ENCODE results near the gene BRD9.
"Not testable (repeated sequence)": the region's sequence is repeated elsewhere in the genome, so short reads cannot be mapped to it uniquely, and the experiment has no call there.

BRD9 gene

GRCh38 chr5:892394-893136, at the start of gene BRD9, which contains the start of gene TRIP13:
Gene BRD9 (minus strand): TSS chr5:892801. CDS start chr5:892657, 144 bp downstream.
Gene TRIP13 (plus strand): TSS chr5:892884. CDS start chr5:892999, 115 bp downstream.
- DNase-seq: no peak

GRCh38 chr5:940741-941140, 48.1 kb upstream of the BRD9 start:
- DNase-seq: not testable (repeated sequence)

DNA sequence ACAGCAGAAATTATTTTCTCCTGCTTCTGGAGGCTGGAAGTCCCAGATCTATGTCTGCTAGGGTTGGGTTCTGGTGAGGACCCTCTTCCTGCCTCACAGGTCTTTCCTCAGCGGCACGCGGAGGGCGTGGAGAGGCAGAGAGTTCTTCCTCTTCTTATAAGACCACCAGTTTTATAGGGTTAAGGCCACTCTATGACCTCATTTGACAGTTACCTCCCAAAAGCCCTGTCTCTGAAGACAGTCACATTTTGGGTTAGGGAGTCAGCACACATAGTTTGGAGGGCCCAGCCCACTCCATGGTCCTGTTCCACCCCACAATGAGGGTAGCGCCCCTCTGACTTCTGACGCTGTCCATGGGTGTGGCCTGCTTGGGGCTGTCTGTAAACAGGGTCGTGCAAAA, 46.8 kb upstream of the BRD9 start:
- DNase-seq: no peak

DNA sequence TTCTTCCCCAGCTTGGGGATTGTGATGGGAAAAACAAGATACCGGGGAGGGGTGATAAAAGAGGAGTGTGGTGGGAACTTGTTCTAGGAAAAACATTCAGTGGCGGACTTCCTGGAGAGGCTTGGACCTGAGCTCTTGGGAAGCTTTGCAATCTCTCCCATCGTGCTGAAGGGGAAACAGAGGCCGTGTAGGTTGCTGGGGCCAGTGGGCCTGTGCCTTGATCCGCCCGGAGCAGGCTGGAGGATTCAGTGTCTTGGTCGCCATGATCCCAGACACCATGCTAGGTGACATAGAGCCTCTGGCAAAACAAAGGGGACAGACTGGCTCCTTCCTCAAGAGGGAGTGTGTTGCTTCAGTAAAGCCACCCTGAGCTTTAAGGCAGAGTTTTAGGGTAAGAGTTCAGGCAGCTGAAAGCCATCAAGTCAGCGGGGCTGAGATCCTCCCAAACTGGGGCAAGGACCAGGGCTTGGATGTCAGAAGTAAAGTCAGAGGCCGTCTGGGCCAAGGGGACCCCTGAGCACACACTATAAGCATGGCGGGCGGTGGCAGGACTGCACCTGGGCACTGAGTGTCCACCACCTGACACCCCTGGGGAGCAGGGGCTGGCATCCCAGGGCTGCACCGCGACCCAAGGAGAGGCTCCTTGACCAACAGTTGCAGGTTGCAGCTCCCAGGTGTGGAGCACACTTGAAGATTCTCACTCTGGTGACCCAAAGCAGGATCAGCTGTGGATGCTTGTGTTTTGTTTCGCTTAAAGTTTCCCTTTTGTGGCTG, 44.7 kb upstream of the BRD9 start:
- DNase-seq: no peak

DNA sequence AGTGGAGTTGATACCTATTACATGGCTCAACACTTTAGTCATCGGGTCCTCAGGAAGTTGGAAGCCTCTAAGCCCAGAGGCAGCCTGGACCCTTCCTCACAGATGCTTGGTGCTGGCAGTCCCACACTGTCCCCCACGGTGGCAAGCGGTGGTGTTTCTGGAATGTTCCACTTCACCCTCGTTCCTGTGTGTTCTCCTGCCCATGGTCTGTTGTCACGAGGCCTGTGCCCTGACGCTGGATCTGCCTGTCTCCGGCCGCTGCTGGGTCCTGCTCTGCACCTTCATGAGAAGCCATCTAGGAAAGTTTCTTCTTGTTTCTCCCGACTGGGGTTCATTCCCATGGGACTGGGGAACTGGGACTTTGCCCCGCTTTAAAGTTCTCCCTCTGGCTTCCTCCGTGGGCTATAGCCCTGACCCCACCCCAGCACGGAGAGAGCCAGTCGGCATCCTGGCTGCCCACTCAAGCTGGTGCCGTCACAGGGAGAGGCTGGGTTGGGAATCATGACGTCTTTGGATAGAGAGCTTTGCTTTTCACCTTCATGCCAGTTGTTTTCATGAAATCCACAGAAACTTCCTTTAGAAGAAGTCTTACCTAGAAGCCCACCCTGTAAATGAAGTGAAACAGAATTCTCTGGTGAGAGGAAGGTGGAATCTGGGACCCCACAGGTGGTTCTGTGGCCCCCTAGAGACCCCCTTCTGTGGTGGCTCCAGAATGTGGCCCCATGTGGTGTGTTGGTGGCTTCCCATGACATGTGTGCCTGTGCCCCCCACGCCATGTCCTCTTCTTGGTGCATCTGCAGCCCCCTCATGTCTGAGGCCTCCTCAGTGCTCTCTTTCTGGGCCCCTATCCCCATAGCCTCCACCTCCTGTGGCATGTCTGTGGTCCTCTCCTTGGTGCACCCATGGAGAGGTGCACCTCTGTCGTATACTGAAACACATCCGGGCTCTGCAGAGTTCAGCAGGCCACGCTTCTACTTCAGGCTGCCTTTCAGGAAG, 43.8 kb upstream of the BRD9 start:
- DNase-seq: no peak

GRCh38 chr5:935510-936084, 43.0 kb upstream of the BRD9 start:
- DNase-seq: no peak

- not testable (repeated sequence) for DNase-seq
Measured at GRCh38 chr5:934381-934967, 41.9 kb upstream of the BRD9 start.

- DNase-seq: not testable (repeated sequence)
Measured at GRCh38 chr5:933951-934350, 41.4 kb upstream of the BRD9 start.

DNA sequence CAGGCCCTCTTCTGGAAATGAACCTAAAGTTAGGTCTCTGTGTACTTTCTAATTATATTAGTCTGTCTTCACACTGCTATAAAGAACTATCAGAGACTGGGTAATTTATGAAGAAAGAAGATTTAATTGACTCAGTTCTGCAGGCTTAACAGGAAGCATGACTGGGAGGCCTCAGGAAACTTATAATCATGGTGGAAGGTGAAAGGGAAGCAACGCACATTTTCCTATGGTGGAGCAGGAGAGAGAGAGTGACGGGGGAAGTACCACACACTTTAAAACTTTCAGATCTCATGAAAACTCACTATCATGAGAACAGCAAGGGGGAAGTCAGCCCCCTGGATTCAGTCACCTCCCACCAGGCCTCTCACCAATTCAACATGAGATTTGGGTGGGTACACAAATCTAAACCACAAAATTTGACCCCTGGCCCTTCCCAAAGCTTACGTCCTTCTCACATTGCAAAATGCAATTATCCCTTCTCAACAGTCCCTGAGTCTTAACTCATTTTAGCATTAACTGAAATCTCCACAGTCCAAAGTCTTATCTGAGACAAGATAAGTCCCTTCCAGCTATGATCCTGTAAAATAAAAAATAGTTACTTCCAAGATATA, 40.8 kb upstream of the BRD9 start:
- no peak for DNase-seq

- no peak for DNase-seq
Measured at GRCh38 chr5:932628-933250, 40.1 kb upstream of the BRD9 start.

GRCh38 chr5:932151-932627, 39.6 kb upstream of the BRD9 start:
- no peak for DNase-seq

DNA sequence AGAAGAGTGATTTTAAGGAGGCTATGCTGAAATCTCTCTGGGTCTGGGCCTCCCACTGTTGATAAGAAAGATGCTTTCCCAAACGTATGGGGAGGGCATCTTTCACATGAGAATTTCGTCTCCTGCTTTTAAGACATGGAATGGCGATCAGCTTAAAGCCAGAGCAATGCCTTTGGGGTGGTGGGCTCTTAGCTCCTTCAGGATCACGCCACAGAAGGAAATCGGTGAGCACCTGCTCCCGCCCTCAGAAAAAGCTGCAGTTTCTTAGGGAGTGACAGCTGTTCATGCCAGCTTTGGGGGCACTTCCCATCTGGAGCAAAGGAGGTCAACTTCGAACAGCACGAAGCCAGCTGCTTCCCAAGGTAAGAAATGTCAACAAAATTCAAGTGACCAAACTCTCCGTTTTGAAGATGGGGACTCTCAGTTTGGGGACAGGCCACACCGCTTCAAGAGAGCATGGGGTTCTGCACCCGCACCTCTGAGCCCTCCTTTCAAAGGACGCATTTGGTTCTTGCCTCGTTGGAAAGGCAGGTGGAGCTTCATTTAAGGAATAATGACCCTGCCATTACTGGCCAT, 39.1 kb upstream of the BRD9 start:
- no peak for DNase-seq

DNA sequence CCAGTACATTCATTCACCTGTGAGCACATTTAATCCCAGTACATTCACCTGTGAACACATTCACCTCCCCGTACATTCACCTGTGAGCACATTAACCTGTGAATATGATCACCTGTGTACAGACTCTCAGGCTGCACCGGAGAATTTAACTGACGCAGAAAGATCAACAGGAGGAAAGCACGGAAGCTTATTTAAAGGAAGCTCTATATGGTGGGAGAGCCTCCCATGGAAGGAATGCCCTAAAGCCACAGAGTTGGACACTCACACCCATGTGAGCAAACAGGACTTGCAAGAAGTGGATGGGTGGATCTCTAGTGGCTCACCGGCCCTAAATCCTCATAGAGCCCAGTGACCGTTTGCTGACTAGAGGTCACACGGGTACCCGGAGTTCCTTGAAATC, 38.3 kb upstream of the BRD9 start:
- DNase-seq: no peak

DNA sequence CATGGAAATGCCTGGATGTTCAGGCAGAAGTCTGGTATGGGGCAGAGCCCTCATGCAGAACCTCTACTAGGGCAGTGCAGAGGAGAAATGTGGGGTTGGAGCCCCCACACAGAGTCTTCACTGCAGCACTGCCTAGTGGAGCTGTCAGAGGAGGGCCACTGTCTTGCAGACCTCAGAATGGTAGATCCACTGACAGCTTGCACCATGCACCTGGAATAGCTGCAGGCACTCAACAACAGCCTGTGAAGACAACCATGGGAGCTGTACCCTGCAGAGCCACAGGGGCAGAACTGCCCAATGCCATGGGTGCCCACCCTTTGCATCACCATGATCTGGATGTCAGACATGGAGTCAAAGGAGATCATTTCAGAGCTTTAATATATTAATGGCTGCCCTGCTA, 37.0 kb upstream of the BRD9 start:
- no peak for DNase-seq

GRCh38 chr5:929182-929581, 36.6 kb upstream of the BRD9 start:
- DNase-seq: not testable (repeated sequence)

DNA sequence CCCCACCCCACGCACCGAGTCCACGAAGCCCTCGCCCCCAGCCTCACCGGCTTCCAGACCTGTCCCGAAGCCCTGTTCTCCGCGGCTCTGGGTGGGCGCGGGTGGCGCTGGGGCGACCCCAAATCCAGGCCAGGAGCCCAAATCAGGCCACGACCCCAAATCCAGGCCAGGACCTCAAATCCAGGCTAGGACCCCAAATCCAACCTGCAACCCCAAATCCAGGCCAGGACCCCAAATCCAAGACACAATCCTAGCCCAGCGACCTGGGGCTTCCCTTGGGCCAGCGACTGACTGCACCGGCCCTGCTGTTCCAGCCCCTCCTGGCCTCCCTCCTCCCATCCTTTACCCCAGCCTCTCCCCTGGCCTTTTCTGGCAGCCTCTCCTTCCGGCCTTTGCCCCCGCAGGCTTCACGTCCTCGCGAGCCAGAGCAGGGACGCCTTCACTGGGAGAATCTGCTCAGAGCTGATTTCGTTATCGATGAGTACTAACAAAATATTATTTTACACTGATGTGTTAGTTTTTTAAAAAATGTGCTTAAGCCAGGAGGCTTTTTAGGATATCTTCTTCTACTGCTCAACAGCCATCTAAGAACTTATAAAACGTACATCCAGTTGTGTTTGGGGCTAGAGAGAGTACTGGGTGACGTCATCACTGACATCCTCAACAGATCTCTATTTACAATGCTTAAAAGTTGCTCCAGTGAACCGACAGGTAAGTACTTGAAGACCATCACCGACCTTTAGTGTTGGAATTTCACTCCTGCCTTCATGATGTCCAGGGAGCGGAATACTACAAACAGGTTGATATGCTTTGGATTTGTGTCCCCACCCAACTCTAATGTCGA, 34.8 kb upstream of the BRD9 start:
- DNase-seq: no peak

- no peak for DNase-seq
Measured at GRCh38 chr5:926417-927171, 34.0 kb upstream of the BRD9 start.

- DNase-seq: no peak
Measured at GRCh38 chr5:923281-923873, 30.8 kb upstream of the BRD9 start.

Data from NCI-H187 treated with DMSO at 0.1 percent for 48 hours (cell line).